Immature natural killer cell (primary cell): ENCODE results near the gene OR1A1. TPM values are rescaled to one million over a fixed set of nuclear protein-coding genes. Genes with fewer than 3 reads are reported as not detected.
"Not testable (repeated sequence)": the region's sequence is repeated elsewhere in the genome, so short reads cannot be mapped to it uniquely, and the experiment has no call there.

ENCODE experiments used
- DNase-seq, 3 donors: peaks; one replicate each; pipeline ENCODE4 v3.0.0; 2022; ENCODE audit warnings: mixed read lengths in 1 of 3
- H3K27ac Mint-ChIP-seq, 6 donors: one replicate each; pipeline ENCODE4 v1.8.0; 2020; ENCODE audit warnings: mixed read lengths in 6 of 6, mild to moderate bottlenecking in 5 of 6, inconsistent platforms in 4 of 6, moderate library complexity in 3 of 6
- H3K27me3 Mint-ChIP-seq, 3 donors: one replicate each; pipeline ENCODE4 v1.8.0; 2020 to 2021; ENCODE audit warnings: low read depth in 3 of 3, mild to moderate bottlenecking in 3 of 3, mixed read lengths in 3 of 3, moderate library complexity in 3 of 3, inconsistent platforms in 1 of 3
- H3K36me3 Mint-ChIP-seq, 3 donors: one replicate each; pipeline ENCODE4 v1.8.0; 2020; ENCODE audit warnings: mixed read lengths in 3 of 3, inconsistent platforms in 2 of 3, mild to moderate bottlenecking in 2 of 3
- H3K4me1 Mint-ChIP-seq, 2 donors: one replicate each; pipeline ENCODE4 v1.8.0; 2020; ENCODE audit warnings: inconsistent platforms in 2 of 2, mild to moderate bottlenecking in 2 of 2, mixed read lengths in 2 of 2, moderate library complexity in 1 of 2
- H3K4me3 Mint-ChIP-seq, 5 donors: one replicate each; pipeline ENCODE4 v1.8.0; 2020; ENCODE audit warnings: mild to moderate bottlenecking in 5 of 5, mixed read lengths in 5 of 5, inconsistent platforms in 3 of 5, moderate library complexity in 3 of 5
- H3K9me3 Mint-ChIP-seq, 6 donors: one replicate each; pipeline ENCODE4 v1.8.0; 2020; ENCODE audit warnings: mild to moderate bottlenecking in 6 of 6, mixed read lengths in 6 of 6, inconsistent platforms in 4 of 6, moderate library complexity in 3 of 6
- polyA plus RNA-seq, 3 donors: library from polyadenylated mRNA; unstranded; fragments of 300-500 nt; fragmentation: Illumina TruSeq; gene quantifications; one replicate each; pipeline ENCODE4 v1.2.3, GENCODE V29; 2021

The OR1A1 gene
- not detected for polyA plus RNA-seq

GRCh38 chr17:3207367-3207766 is at the start of gene OR1A1:
Gene OR1A1 (plus strand): TSS chr17:3207667. CDS start chr17:3215621, 7,954 bp downstream.
- Mint-ChIP-seq H3K4me1 (no peaks in the 10 kb centered on the region), H3K4me3 (no peak within 1 kb of the TSS), H3K27me3 (peaks cover 0 to 10% (median 1%) of the 10 kb centered on the region in 3 donors), H3K9me3 (peaks cover 0 to 3% (median under 1%) of the 10 kb centered on the region in 6 donors), H3K36me3 (peaks cover 0 to 3% (median 0%) of the 10 kb centered on the region in 3 donors), H3K27ac (no peak within 1 kb of the TSS)
- no peak for DNase-seq

GRCh38 chr17:3167574-3167973 is 39.9 kb upstream of the OR1A1 start:
- peak overlapping the region in 1 of 6 donors; percentile 59 for H3K27ac Mint-ChIP-seq
- peaks cover 0 to 3% (median 0%) of the 10 kb centered on the region in 3 donors for H3K36me3 Mint-ChIP-seq
- DNase-seq, result peak in 1 of 3 donors; percentile 14
- peak overlapping the region in 1 of 5 donors; percentile 60 for H3K4me3 Mint-ChIP-seq
- peaks cover 5 to 21% (median 6%) of the 10 kb centered on the region in 3 donors for H3K27me3 Mint-ChIP-seq
- H3K9me3 Mint-ChIP-seq, result peaks cover 0 to 8% (median 3%) of the 10 kb centered on the region in 6 donors
- H3K4me1 Mint-ChIP-seq, result peaks cover 0 to 3% of the 10 kb centered on the region in 2 donors

- Mint-ChIP-seq H3K27me3 (peaks cover 2 to 16% (median 6%) of the 10 kb centered on the region in 3 donors), H3K4me1 (no peaks in the 10 kb centered on the region), H3K36me3 (no peaks in the 10 kb centered on the region), H3K9me3 (no peaks in the 10 kb centered on the region), H3K4me3 (no peak overlapping the region), H3K27ac (no peak overlapping the region)
- DNase-seq, result no peak
Measured at GRCh38 chr17:3189961-3190360, 17.5 kb upstream of the OR1A1 start.

GRCh38 chr17:3197219-3197618 is 10.2 kb upstream of the OR1A1 start, which contains the start of gene OR1A2:
Gene OR1A2 (plus strand): TSS chr17:3197519. CDS start chr17:3197519, 0 bp downstream.
- H3K4me3 Mint-ChIP-seq, result no peak within 1 kb of the TSS
- no peaks in the 10 kb centered on the region for H3K4me1 Mint-ChIP-seq
- H3K27me3 Mint-ChIP-seq, result peaks cover 5 to 12% (median 8%) of the 10 kb centered on the region in 3 donors
- DNase-seq, result no peak
- peaks cover 4 to 17% (median 11%) of the 10 kb centered on the region in 6 donors for H3K9me3 Mint-ChIP-seq
- peaks cover 0 to 4% (median 4%) of the 10 kb centered on the region in 3 donors for H3K36me3 Mint-ChIP-seq
- H3K27ac Mint-ChIP-seq, result no peak within 1 kb of the TSS

- no peak overlapping the region for H3K27ac Mint-ChIP-seq
Measured at GRCh38 chr17:3208484-3208883, 1.0 kb downstream of the OR1A1 start.

GRCh38 chr17:3213001-3213400 is 5.5 kb downstream of the OR1A1 start:
- no peak for DNase-seq
- no peak overlapping the region for H3K4me3 Mint-ChIP-seq
- no peak overlapping the region for H3K27ac Mint-ChIP-seq
- peaks cover 0 to 14% of the 10 kb centered on the region in 2 donors for H3K4me1 Mint-ChIP-seq
- peaks cover 2 to 18% (median 2%) of the 10 kb centered on the region in 3 donors for H3K27me3 Mint-ChIP-seq
- peaks cover 0 to 2% (median 0%) of the 10 kb centered on the region in 6 donors for H3K9me3 Mint-ChIP-seq
- peaks cover 0 to 3% (median 0%) of the 10 kb centered on the region in 3 donors for H3K36me3 Mint-ChIP-seq

More at GRCh38 chr17:3208484-3208883, 1.0 kb downstream of the OR1A1 start:
- peaks cover 0 to 2% (median 0%) of the 10 kb centered on the region in 6 donors for H3K9me3 Mint-ChIP-seq
- no peaks in the 10 kb centered on the region for H3K36me3 Mint-ChIP-seq
- H3K4me1 Mint-ChIP-seq, result peaks cover 0 to 3% of the 10 kb centered on the region in 2 donors
- H3K4me3 Mint-ChIP-seq, result no peak overlapping the region
- peaks cover 0 to 8% (median 3%) of the 10 kb centered on the region in 3 donors for H3K27me3 Mint-ChIP-seq
- DNase-seq, result no peak

GRCh38 chr17:3213587-3213986 is 6.1 kb downstream of the OR1A1 start:
- Mint-ChIP-seq H3K4me1 (peaks cover 0 to 14% of the 10 kb centered on the region in 2 donors), H3K9me3 (peaks cover 0 to 4% (median 0%) of the 10 kb centered on the region in 6 donors), H3K27ac (no peak overlapping the region), H3K36me3 (peaks cover 0 to 3% (median 0%) of the 10 kb centered on the region in 3 donors), H3K4me3 (no peak overlapping the region), H3K27me3 (peaks cover 2 to 18% (median 3%) of the 10 kb centered on the region in 3 donors)
- DNase-seq, result no peak

GRCh38 chr17:3219978-3220377 is 12.5 kb downstream of the OR1A1 start:
- not testable (repeated sequence) for H3K4me3 Mint-ChIP-seq

GRCh38 chr17:3221850-3222249 is 14.4 kb downstream of the OR1A1 start:
- Mint-ChIP-seq H3K9me3 (peaks cover 0 to 10% (median 2%) of the 10 kb centered on the region in 6 donors), H3K36me3 (peaks cover 0 to 3% (median 0%) of the 10 kb centered on the region in 3 donors), H3K4me3 (peak overlapping the region in 3 of 5 donors; percentile 49 to 83 (median 61)), H3K27ac (peak overlapping the region in 4 of 6 donors; percentile 47 to 87 (median 66)), H3K4me1 (peaks cover 13 to 15% of the 10 kb centered on the region in 2 donors), H3K27me3 (peaks cover 0 to 12% (median 1%) of the 10 kb centered on the region in 3 donors)
- no peak for DNase-seq

More at GRCh38 chr17:3219978-3220377, 12.5 kb downstream of the OR1A1 start:
- peaks cover 13 to 15% of the 10 kb centered on the region in 2 donors for H3K4me1 Mint-ChIP-seq
- H3K27ac Mint-ChIP-seq, H3K9me3 Mint-ChIP-seq, DNase-seq, H3K36me3 Mint-ChIP-seq: not testable (repeated sequence)
- peaks cover 0 to 19% (median 1%) of the 10 kb centered on the region in 3 donors for H3K27me3 Mint-ChIP-seq

- Mint-ChIP-seq H3K9me3 (peaks cover 0 to 10% (median 2%) of the 10 kb centered on the region in 6 donors), H3K36me3 (no peaks in the 10 kb centered on the region), H3K4me1 (peaks cover 13 to 15% of the 10 kb centered on the region in 2 donors), H3K27me3 (peaks cover 1 to 8% (median 2%) of the 10 kb centered on the region in 3 donors), H3K4me3 (peak overlapping the region; percentile 49 to 83 (median 59)), H3K27ac (peak overlapping the region in 5 of 6 donors; percentile 6 to 87 (median 53))
- peak in 2 of 3 donors; percentile 14 to 23 for DNase-seq
Measured at GRCh38 chr17:3222505-3222904, 15.0 kb downstream of the OR1A1 start.

- H3K4me3 Mint-ChIP-seq, H3K9me3 Mint-ChIP-seq, H3K36me3 Mint-ChIP-seq, DNase-seq, H3K27me3 Mint-ChIP-seq, H3K27ac Mint-ChIP-seq: not testable (repeated sequence)
- peaks cover 13 to 15% of the 10 kb centered on the region in 2 donors for H3K4me1 Mint-ChIP-seq
Measured at GRCh38 chr17:3224721-3225352, 17.4 kb downstream of the OR1A1 start.

- not testable (repeated sequence) for H3K4me1 Mint-ChIP-seq, H3K36me3 Mint-ChIP-seq, H3K9me3 Mint-ChIP-seq, H3K27ac Mint-ChIP-seq, DNase-seq, H3K4me3 Mint-ChIP-seq, H3K27me3 Mint-ChIP-seq
Measured at GRCh38 chr17:3232300-3232699, 24.8 kb downstream of the OR1A1 start.

GRCh38 chr17:3238685-3239084 is 31.2 kb downstream of the OR1A1 start:
- peak in 2 of 3 donors; percentile 45 to 50 for DNase-seq
- H3K36me3 Mint-ChIP-seq, H3K9me3 Mint-ChIP-seq, H3K4me3 Mint-ChIP-seq, H3K27ac Mint-ChIP-seq, H3K4me1 Mint-ChIP-seq, H3K27me3 Mint-ChIP-seq: not testable (repeated sequence)

GRCh38 chr17:3241044-3241443 is 33.6 kb downstream of the OR1A1 start:
- H3K27ac Mint-ChIP-seq, result peak overlapping the region in 4 of 6 donors; percentile 47 to 75 (median 70)
- not testable (repeated sequence) for H3K27me3 Mint-ChIP-seq, H3K4me1 Mint-ChIP-seq

More at GRCh38 chr17:3241044-3241443, 33.6 kb downstream of the OR1A1 start:
- peak overlapping the region in 2 of 5 donors; percentile 20 to 47 for H3K4me3 Mint-ChIP-seq
- peak in 2 of 3 donors; percentile 55 to 64 for DNase-seq
- not testable (repeated sequence) for H3K36me3 Mint-ChIP-seq, H3K9me3 Mint-ChIP-seq
